HG03045 (cell line): ENCODE results near the gene ZACN.

Experiments used
- ATAC-seq: cut with Tn5 transposase; IDR thresholded peaks from one replicate; pipeline ENCODE4 v1.9.1; 2021; ENCODE audit warnings: mild to moderate bottlenecking, moderate library complexity; ENCODE audit not compliant: unreplicated experiment

Gene ZACN

DNA sequence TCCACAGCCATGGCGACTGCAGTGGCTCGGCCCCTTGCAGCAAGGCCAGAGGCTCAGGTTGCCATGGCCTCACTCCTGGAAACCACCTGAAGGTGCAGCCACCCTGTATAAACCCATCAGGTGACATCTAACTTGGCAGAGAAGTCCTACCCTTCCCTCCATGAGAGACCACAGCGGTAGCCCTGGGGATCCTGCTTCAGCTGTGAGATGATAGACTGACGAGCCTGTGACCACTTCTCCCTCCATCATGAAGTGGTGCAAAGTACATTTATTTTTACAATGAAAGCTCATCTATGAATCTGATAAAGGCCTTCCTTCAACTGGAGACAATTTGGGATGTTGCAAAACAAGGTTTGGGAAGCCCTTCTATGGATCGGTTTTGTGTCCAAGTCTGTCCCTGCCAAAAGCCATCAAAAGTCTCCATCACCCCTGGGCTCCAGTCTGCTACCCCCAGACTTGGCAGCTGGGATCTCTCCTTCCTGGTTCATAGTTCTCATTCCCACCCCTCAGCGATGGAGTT is 1.8 kb downstream of the ZACN start:
- no peak for ATAC-seq

DNA sequence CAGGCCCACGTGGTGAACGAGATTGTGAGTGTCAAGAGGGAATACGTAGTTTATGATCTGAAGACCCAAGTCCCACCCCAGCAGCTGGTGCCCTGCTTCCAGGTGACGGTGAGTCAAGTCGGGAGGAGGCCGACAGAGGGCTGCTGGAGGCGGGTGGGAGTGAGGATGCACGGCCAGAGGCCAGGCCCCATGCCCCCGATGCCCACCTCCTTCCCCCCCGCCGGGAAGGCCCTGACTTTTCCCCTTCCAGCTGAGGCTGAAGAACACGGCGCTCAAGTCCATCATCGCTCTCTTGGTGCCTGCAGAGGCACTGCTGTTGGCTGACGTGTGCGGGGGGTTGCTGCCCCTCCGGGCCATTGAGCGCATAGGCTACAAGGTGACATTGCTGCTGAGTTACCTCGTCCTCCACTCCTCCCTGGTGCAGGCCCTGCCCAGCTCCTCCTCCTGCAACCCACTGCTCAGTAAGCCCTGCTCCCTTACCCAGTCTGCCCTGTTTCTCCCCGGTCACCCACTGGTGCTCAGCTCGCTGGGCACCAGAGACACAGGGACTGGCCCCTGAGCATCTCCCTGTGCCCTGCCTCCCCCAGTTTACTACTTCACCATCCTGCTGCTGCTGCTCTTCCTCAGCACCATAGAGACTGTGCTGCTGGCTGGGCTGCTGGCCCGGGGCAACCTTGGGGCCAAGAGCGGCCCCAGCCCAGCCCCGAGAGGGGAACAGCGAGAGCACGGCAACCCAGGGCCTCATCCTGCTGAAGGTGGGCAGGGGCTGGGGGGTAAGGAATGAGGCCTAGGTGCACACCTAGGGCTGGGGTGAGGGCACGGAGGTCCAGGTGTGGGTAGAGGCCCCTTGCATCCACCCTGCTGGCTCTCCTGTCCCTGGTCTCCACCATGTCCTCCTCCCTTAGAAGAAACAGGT is 2.6 kb downstream of the ZACN start:
- ATAC-seq, result no peak

DNA sequence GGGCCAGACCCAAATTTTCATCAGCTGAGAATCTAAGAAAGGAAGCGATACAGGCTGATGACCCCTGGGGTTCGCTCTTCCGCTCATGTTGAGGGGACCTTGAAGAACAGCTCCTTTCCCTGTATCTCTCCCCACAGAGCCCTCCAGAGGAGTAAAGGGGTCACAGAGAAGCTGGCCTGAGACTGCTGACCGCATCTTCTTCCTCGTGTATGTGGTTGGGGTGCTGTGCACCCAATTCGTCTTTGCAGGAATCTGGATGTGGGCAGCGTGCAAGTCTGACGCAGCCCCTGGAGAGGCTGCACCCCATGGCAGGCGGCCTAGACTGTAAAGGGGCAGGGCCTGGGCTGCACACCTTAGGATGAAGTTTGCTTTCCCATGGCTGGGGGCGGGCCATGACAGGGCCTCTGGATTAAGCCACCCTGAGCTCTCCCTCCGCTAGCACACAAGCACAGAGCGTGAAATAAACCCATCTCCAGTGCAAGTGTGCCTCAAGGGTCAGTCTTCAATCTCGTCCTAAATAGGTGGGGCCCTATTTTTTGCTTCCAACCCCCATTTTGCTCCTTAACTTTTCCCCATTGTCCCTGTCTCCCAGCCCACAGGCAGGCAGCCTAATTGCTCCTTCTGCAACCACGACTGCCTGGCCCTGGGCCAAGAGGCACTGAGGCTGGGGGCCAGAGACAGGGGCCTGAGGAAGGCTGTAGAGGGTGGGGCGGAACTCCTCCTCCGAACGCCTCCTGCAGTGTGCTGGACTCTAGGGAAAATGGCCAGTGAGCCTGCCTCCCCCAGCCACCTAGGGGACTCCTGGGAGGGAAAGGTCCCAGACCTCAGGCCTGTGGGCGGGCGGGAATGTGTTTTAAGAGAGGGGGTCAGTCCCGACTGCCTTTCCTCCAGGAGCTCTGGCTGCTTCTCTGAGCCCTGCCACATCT is 3.6 kb downstream of the ZACN start:
- no peak for ATAC-seq

DNA sequence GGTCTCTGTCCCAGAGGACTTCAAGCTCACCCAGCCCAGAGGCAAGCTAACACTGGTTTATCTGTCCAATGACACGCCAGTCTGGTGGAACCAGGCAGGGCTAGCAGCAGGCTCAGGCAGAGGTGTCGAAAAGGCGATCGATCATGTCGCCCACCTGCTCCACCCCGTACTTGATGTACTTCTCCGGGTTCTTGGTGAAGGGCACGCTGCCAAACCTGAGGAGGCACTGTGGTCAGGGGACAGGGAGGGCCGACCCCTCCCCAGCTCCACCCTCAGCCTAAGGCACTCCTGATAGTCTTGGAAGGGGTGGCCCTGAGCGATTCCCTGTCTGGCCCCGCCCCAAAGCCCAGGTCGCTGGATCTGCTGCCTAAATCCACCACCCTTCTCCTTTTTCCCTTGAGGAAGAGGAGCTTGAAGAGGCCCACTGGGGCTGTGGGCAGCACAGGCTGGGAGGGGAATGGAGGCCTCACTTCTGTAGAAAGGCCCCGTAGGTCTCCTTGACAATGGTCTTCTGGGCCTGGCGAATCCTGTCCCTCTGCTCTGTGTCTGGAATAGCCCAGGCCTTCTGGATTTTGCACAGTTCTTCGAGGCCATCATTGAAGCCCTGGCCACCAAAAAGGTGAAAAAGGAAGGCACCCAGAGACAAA is 4.7 kb downstream of the ZACN start:
- no peak for ATAC-seq

DNA sequence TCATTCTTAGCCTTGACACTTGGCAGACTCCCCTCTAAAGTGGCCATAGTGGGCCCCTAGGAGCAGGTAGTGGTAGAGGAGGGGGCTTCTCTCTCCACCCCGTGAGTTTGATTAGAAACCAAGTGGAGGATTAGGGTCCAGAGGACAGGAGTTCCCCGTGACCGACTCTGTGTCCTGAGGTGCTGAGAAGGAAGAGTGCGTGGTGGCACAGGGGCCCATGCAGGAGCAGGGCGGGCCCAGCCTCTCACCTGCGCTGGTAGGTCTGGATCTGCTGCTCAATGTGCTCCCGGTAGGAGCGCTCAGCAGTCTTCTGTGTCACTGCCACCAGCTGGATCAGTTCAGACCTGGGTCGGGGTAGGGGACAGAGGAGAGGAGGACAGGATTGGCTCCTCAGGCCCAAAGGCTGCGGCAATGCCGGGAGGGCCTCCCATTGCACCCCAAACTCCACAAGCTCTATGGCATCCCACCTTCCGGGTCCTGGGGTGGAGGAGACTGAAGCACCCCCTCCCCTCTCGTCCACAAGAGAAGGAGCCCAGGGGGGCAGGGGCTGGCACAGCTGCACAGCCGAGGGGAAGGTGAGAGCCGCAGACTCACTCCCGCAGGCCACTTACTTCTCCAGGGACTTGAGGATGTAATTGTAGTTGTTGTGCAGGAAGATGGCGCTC is 6.2 kb downstream of the ZACN start:
- ATAC-seq, result no peak

DNA sequence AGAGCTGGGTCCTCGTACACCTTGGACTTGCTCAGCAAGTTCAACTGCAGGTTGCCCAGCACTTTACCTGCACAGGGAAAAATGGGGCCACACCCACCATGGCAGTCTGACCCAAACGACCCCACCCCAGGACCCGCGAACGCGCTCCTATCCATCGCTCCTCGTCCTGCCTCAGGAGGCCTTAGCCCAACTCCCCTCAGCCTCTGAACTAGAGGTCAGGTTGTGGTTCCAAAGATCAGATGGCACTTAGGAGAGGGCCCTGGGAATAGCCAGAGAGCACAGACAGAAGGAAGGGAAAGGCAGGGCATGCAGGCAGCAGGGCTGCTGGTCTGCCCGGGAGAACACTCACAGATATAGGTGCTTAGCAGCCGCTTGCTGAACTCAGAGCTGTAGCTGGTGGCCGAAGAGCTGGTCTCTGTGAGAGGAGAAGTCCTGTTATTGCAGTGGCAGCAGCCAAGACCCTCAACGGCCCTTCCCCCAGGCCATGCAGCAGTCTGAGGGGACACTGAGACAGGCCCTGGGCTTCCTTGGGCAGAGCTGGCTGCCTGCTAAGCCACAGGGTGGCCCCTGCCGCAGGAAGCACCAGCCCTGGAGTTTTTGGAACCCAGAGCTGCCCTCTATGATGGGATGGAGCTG is 6.9 kb downstream of the ZACN start:
- no peak for ATAC-seq

DNA sequence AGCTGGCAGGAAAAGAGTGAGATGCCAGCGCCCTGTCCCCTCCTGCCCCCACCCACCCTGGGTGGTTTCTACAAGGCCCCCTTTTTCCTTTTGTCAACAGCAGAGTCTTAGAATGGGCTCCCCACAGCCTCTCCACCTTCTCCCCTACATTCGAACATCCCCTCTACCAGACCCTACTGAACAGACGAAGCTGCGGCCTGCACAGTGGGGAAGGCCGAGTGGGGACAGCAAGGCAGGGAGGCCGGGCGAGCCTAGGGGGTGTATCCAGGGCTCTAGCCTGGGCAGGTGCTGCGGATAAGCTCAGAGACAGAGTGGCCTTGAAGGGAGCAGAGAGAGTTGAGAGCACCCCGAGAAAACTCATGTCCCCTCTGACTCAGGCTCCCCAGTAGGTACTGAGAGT is 7.4 kb downstream of the ZACN start:
- no peak for ATAC-seq

DNA sequence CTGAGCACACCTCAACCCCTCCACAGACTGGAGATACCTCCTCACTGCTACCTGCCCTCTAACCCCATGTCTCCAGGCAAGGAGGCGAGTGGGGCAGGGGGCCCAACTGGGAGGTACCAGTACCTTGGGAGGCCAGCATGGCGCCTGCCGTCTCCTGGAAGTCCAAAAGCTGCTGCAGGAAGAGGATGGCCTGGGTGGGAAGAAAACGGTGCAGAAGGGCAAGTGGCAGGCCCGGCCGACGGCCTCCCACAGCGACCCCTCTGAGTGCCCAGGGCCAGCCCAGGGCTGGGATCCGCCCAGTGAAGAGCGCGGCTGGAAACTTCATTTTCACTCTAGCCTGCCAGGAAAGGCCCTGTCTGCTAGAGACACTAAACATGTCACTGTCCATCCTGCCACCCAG is 8.5 kb downstream of the ZACN start:
- ATAC-seq, result no peak

DNA sequence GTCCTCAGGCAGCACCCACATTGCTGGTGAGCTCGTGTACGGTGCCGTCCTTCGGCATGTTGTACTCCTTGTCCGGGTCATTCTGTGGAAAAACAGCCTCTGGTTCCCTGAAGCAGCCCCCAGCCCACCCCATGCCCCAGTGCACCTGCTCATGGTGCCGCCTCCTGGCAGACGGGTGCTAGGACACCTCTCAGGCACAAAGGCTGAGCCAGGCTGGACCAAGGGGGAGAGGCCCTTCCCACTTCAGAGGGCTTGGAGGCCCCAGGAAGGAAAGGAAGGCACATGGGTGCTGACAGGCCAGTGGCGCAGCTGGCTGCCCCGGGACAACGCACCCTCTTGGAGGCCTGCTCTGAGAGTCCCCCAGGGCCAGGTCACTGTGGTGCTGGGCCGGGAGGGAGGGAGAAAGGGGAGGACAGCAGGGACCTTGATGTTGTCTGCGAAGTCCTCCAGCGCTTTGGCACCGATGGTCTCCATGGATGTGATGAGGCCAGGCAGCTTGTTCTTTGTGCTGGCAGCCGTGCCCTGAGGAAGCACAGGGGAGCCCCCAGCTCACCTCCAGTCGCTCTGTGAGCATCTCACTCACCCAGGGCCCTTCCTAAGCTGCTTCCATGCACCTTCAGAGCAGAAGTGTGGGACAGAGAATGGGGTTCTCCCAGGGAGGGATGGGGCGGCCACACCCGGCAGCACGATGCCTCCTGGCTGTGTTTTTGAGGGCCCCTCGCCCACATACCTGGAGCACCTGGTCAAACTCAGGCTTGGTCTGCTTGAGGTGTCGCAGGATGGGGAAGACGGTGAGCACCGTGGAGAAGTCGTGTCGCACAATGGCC is 9.3 kb downstream of the ZACN start:
- ATAC-seq, result no peak

DNA sequence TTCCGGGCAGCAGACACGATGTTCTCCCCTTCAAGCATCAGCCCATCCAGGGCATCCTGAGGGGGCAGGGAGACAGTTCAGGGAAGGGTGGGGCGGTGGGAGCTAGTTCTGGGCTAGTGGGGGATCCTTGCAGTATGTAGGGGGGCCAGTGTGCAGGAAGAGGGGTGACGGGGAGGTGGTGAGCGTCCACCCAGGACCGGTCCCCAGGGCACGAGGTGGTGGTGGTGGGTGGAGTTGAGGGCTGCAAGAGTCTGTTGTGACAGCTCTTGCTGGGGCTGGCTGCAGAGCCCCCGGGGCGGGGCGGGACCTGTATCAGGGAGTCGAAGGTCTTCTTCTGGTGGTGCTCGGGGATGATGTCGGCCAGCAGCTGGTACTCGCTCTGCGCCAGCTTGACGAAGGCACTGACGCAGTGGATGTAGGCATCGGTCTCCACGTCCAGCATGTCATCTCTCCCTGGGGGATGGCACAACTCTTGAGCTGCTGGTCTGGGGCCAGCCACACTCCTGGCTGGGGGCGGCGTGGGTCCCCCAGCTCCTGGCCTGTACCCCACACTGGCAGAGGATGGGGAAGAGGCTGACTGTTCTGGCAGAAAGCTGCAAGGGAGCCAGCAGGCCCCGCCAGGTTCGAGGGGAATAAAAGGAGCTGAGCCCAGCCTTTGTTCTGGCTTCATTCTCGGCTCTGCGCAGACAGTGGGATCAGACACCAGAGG is 10.0 kb downstream of the ZACN start:
- no peak for ATAC-seq

DNA sequence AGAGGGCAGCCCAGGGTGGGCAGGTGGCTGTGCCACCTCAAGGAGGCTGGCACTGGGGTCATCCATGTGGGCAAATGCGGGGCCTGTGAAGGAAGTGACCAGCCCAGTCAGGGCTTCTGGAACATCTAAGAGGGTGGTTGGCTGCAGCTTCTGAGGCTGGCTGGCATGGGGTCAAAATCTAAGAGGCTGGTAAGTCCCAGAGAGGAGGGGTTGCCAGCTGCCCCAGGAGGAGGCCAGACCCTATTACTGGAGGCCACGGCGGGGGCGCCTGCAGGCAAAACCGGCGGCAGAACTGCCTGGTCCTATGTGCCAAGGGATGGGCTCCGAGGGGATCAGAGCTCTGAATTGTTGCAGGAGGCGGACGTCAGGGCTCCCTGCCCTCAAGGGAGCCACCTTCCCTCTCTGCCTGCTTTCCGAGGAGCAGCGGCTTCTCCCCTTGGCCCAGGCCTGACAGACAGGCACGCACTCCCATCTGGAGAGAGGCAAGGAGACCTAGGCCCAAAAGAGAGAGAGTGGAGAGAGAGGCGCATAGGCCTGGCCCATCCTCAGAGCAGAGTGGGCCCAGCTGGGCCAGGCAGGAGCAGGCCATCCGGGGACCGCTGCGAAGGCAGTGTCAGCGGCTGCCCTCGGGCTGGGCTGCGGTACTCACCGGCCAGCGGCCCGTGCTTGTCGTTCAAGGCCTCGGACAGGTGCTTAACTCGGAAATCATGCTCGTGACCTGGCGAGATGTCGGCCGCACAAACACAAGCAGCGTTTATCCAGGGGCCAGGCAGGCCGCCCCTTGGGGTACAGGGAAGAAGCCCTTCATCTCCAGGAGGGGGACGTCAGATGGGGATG is 10.9 kb downstream of the ZACN start:
- ATAC-seq, result no peak

DNA sequence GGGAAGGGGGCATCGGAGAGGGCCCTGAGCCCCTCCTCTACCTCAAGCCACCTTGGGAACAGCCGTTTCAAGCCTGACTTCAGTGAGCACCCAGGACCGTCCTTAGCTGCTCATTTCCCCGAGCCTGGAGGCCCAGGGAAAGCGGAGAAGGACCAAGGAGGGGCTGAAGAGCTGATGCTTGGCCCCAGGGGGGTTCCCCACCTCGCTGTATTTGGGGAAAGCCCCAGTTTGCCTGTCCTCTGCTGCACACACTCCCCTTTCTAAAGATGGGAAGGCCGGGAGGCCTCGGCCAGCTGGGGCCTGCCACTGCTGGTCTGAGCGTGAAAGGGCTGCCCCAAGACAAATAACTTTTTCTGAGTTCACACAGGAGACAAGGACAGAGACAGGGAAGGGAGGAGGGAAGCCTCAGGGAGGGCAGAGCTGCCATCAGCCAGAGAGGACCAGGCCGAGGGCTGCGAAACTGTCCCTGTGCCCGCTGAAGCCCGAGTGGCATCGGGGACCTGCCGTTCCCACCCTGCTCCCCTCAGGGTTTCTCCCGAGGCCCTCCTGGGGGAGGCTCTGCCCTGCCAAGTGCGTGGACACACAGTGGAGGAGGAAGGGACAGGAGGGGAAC is 11.6 kb downstream of the ZACN start:
- ATAC-seq, result no peak

DNA sequence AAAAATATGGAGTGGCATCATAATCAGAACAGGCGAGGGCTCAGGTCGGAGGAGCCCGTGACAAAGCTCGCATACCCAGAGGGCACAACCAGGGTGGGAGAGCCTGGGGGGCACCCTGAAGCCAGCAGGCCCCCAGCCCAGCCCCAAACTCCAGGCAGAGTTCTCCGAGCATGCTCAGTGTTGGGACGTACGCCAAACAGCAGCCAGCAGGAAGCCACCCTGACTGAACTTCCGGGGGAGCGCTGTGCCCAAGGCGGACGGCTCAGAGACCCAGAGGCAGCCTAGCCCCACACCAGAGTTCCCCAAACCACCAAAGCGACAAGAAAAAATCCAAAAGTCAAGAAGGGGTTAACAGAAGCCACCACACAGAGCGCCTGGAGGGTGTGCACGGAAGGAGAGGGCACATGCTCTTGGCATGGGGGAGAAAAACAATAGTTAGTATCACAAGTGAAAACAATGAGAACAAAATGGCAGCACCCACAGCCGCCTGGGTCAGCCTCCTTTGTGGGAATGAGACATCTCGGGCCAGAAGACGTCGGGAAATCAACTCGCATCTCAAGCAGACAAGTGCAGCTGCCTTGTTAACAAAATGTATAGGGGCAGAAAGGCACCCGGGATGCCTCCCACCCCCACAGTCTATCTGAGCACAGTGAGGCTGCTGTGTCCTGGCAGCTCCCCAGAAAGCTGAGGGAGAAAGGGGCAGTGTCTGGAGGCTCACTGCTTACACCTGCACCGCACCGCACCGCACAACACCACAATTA is 12.7 kb downstream of the ZACN start:
- ATAC-seq, result no peak

DNA sequence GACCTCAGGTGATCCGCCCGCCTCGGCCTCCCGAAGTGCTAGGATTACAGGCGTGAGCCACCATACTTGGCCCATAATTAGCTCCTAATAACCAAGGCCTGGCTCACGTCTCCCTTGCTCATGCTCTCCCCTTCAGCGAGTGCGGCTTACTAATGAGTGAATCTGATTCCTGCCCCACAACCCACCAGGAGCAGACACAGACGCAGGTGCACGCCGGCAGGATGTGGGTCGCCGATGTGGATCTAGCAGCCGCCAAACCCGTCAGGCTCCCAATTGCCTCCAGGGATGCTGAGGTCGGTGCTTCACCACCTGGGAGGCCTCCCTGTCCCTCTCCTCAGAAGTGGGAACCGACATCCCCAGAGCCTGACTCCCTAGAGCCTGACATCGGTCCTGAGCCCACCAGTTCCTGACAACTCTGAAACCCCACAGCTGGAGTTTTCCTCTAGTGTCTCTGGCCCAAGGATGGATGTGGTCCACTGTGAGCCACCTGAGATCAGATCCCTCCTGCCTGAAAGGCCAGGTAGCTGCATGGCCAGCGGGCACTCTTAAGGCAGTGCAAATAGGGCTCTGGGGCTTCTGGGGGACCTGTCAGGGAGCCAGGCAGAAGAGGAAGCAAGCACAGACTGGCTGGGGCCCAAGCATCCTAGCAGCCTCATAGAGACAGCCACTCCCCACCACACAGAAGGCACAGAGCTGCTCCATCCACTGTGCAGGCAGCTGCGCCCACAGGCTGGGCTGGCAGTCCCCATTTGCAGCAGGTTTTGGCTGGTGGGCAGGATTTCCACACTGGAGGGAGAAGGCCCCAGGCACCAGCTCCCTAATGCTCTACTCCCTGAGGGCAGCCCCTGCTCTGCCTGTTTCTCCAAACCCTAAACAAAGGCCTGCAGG is 13.8 kb downstream of the ZACN start:
- ATAC-seq, result no peak

DNA sequence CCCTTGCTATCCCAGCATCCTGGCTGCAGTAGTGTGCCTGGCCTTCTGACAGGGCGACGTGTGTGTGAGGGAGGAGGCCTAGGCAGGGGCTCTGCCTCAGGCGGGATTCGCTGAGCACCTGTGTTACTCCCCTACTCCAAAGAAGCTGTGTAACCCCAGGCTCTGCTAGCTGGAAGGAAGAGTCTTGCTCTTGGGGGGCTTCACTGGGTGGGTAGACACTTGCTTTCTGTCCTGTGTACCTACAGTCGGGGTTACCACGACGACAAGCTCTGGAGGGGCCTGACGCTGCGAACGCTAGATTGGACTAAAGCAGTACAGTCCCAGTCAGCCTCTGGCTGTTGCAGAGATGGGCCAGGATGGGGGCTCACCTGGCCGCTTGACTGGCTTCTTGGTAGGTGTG is 15.1 kb downstream of the ZACN start:
- ATAC-seq, result no peak

DNA sequence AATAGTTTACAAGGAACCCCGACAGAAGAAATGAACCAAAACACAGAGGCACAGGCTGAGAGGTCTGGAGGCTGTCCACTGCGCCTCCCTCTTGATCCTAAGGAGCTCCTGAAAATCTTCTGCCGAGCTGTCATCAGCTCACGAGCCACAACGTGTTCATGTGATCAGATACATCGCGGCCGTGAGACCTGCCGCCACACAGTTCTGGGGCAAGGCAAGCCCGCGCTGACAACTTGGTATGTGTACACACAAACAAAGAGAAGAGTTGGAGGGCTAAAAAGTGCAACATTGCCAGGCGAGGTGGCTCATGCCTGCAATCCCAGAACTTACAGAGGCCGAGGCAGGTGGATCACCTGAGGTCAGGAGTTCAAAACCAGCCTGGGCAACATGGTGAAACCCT is 17.0 kb downstream of the ZACN start:
- ATAC-seq, result no peak
